ENCODE results near the gene MADD. TPM values are rescaled to one million over a fixed set of nuclear protein-coding genes. Genes with fewer than 3 reads are reported as not detected.

MADD gene
- total and polyA plus RNA-seq, 10 of the 15 experiments (the other 5 are each of a cell fraction or from before 2014, with no cell fraction given): 0.47 to 35.4 (median 17.6) TPM

DNA sequence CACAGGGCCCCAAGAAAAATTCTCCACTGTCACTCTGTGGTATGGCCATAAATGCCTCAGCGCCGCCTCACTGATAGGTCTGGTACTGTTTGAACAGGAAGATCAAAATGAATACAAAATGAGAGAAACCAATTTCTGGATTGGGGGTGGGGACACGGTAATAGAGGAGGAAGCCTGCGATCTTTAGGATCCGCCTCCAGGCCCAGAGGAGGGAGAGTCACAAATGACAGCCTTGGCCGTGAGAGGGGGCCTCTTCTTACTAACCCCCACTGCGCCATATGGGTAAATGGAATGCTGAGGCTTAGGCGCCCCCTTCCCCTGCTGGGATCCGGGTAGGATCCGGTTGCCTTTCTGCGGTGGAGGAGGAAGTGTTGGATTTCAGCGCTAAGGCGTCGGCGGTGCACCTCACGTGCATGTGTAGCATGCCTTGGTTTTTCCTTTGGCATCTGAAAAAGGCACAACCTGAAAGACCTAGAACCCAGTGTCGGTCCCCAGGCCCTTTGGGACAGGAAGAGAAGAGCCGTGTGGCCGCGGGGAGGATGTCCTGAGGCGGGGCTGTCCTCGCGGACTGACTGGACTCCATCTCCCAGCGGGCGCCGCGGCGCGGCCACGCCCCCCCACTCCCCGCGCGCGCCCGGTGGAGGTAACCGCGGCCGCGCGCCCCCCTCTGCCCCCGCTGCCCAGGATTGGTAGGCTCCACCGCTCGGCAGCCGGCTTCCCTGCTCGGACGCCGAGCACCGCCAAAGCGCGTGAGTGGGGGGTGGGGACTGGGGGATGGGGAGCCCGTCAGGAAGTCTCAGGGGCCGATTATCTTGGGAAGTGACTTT is 718 bp upstream of the MADD start:
- FAIRE-seq: no peak
- Histone ChIP-seq H3K9me3 (replicated peaks; ENCODE audit: control insufficient read depth, insufficient read depth, low read length) (no peaks in the 10 kb centered on the region), H3K27ac (ENCODE audit: control insufficient read depth, insufficient read depth) (peak overlapping the region; percentile 79), H3K4me2 (ENCODE audit: control insufficient read depth, insufficient read depth) (peak overlapping the region; percentile 89), H3K36me3 (ENCODE audit: control insufficient read depth in 2 of 2, insufficient read depth in 2 of 2, low read length in 1 of 2) (no peaks in the 10 kb centered on the region), H4K20me1 (ENCODE audit: control insufficient read depth, insufficient read depth) (no peaks in the 10 kb centered on the region), H3K4me3 (peak overlapping the region; percentile 78), H3K9ac (ENCODE audit: control insufficient read depth, insufficient read depth, low read length) (peak overlapping the region; percentile 78), H3K27me3 (replicated peaks in 1 of 2; ENCODE audit: control insufficient read depth in 2 of 2, insufficient read depth in 2 of 2, low read length in 1 of 2) (no peaks in the 10 kb centered on the region), H3K79me2 (ENCODE audit: control insufficient read depth, insufficient read depth, low read length) (peaks cover 35% of the 10 kb centered on the region), H3K4me1 (ENCODE audit: control insufficient read depth, insufficient read depth, low read length) (peaks cover 23% of the 10 kb centered on the region), H2AFZ (ENCODE audit: control insufficient read depth, low read depth, low read length) (peak overlapping the region; percentile 94)
- RAD21 ChIA-PET (ENCODE audit: unreplicated experiment): no interaction called here
- CTCF ChIA-PET: interaction anchor here (1.0 to 2.6 kb wide), 4 partner anchors 10 to 91 kb away, joined by 3 to 14 read pairs (median 5); partner anchors contain the start of gene NR1H3
- 2% methylated on average over 35 of the region's 52 CpGs for WGBS (ENCODE audit: insufficient coverage, insufficient replicate concordance, low lambda C conversion rate, missing lambda C conversion rate)
- POLR2A ChIA-PET: interaction anchor here (1.1 to 1.6 kb wide), 2 partner anchors 9 to 21 kb away, joined by 3 to 5 read pairs; partner anchors contain the start of gene ACP2
- in situ Hi-C loops (cut with MboI) (no loop called here), intact Hi-C loops (cut with micrococcal nuclease; ENCODE audit: unreplicated experiment) (loop anchor here (1.0 kb wide), 2 partner anchors 55 to 92 kb away; partner anchors contain the start of gene DDB2)
- SMC1A ChIA-PET (ENCODE audit: uncharacterized antibody, unreplicated experiment): no interaction called here
- peak; percentile 77 for ATAC-seq
- DNase-seq (ENCODE audit: low read depth, low spot score): no peak
- TSS peak; percentile 92 for BruUV-seq (replicated peaks)
- TF ChIP-seq CHD4 (IDR thresholded peaks at IDR 0.05) (no peak), PRDM15 (CRISPR knock-in tag; IDR thresholded peaks at IDR 0.05) (no peak), EGR1 (IDR thresholded peaks at IDR 0.05; ENCODE audit: borderline replicate concordance in 1 of 2, low read depth in 2 of 2, low read length in 2 of 2) (peak in 1 of 2 experiments; percentile 82; a peak in 2 of 3 replicates), ZNF207 (IDR thresholded peaks at IDR 0.05; ENCODE audit: borderline replicate concordance) (peak; percentile 19; the same call in 1 of the 2 replicates), FOS (IDR thresholded peaks at IDR 0.05; ENCODE audit: borderline replicate concordance, extremely low read depth, insufficient read length) (no peak), ZBED1 (IDR thresholded peaks at IDR 0.05; ENCODE audit: borderline replicate concordance) (no peak), NBN (IDR thresholded peaks at IDR 0.05) (peak; percentile 81), E2F4 (IDR thresholded peaks at IDR 0.05; ENCODE audit: low read depth, low read length) (no peak), HDGF (IDR thresholded peaks at IDR 0.05) (peak; percentile 74), FOXK2 (IDR thresholded peaks at IDR 0.05) (peak; percentile 94), NFXL1 (IDR thresholded peaks at IDR 0.05; ENCODE audit: borderline replicate concordance) (no peak), TBL1XR1 (IDR thresholded peaks at IDR 0.05; ENCODE audit: low read depth, low read length) (peak; percentile 16; the same call in 1 of the 2 replicates), HCFC1 (IDR thresholded peaks at IDR 0.05; ENCODE audit: low read length) (peak; percentile 77), SPI1 (IDR thresholded peaks at IDR 0.05; ENCODE audit: borderline replicate concordance, insufficient read depth, low read depth, low read length) (peak; percentile 21; the same call in 1 of the 2 replicates)
- TF ChIP-seq, protein P1, sequence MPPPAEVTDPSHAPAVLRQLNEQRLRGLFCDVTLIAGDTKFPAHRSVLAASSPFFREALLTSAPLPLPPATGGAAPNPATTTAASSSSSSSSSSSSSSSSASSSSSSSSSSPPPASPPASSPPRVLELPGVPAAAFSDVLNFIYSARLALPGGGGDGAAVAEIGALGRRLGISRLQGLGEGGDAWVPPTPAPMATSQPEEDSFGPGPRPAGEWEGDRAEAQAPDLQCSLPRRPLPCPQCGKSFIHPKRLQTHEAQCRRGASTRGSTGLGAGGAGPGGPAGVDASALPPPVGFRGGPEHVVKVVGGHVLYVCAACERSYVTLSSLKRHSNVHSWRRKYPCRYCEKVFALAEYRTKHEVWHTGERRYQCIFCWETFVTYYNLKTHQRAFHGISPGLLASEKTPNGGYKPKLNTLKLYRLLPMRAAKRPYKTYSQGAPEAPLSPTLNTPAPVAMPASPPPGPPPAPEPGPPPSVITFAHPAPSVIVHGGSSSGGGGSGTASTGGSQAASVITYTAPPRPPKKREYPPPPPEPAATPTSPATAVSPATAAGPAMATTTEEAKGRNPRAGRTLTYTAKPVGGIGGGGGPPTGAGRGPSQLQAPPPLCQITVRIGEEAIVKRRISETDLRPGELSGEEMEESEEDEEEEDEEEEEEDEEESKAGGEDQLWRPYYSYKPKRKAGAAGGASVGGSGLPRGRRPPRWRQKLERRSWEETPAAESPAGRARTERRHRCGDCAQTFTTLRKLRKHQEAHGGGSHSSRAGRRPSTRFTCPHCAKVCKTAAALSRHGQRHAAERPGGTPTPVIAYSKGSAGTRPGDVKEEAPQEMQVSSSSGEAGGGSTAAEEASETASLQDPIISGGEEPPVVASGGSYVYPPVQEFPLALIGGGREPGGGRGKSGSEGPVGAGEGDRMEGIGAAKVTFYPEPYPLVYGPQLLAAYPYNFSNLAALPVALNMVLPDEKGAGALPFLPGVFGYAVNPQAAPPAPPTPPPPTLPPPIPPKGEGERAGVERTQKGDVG (CRISPR knock-in tag; IDR thresholded peaks at IDR 0.05): no peak

Measured in GM12878 (cell line).